CD4-positive, alpha-beta T cell (primary cell): ENCODE measurements around the gene SEMA3D. TPM values are rescaled to one million over a fixed set of nuclear protein-coding genes. Genes with fewer than 3 reads are reported as not detected.

ENCODE experiments used
- ATAC-seq: fragments of 200-7000 bp; cut with Tn5 transposase; one replicate; pipeline ENCODE4 v1.10.0; 2022; ENCODE audit warnings: mild to moderate bottlenecking; ENCODE audit not compliant: poor library complexity
- CTCF ChIA-PET: fragments of 350-600 bp; sonication (Branson Sonifier 250); formaldehyde crosslinking; loops from one replicate; lab custom pipeline; 2021; ENCODE audit warnings: antibody characterized with exemption, inconsistent platforms; lab: Charles Lee
- POLR2A ChIA-PET: fragments of 350-600 bp; sonication (Branson Sonifier 250); formaldehyde crosslinking; loops from one replicate; lab custom pipeline; 2021; ENCODE audit warnings: antibody characterized with exemption, inconsistent platforms; lab: Charles Lee
- DNase-seq, 14 experiments: peaks; one replicate each; pipeline ENCODE4 v3.0.0-alpha.2; 2013 to 2020; ENCODE audit warnings: mixed read lengths in 2 of 14
- H3K27ac ChIP-seq, 2 donors: one replicate each; pipeline versions ENCODE4 v1.5.1 to v1.7.0; 2013; ENCODE audit warnings: low read length in 2 of 2, low read depth in 1 of 2, mild to moderate bottlenecking in 1 of 2
- H3K27me3 ChIP-seq, 2 experiments: 1 replicate in 1 of 2; 2 replicates in 1 of 2; pipeline versions ENCODE4 v1.6.1 to v1.7.0; 2013; ENCODE audit warnings: low read length in 2 of 2, control low read depth in 1 of 2, mild to moderate bottlenecking in 1 of 2, moderate library complexity in 1 of 2; ENCODE audit not compliant: insufficient read depth in 2 of 2, control insufficient read depth in 1 of 2
- H3K36me3 ChIP-seq: one replicate; pipeline ENCODE4 v1.6.1; 2013; ENCODE audit warnings: low read length, control low read depth; ENCODE audit not compliant: insufficient read depth
- H3K4me1 ChIP-seq: one replicate; pipeline ENCODE4 v1.6.1; 2013; ENCODE audit warnings: low read length, control low read depth; ENCODE audit not compliant: insufficient read depth
- H3K4me3 ChIP-seq: one replicate; pipeline ENCODE4 v1.5.1; 2013; ENCODE audit warnings: mild to moderate bottlenecking, low read length, moderate library complexity
- H3K9me3 ChIP-seq, 2 experiments: 1 replicate in 1 of 2; 2 replicates in 1 of 2; pipeline versions ENCODE4 v1.6.1 to v1.7.0; 2013; ENCODE audit warnings: low read length in 2 of 2, mild to moderate bottlenecking in 2 of 2, control low read depth in 1 of 2, moderate library complexity in 1 of 2; ENCODE audit not compliant: control insufficient read depth in 1 of 2, insufficient read depth in 1 of 2
- H3K27ac Mint-ChIP-seq: one replicate; pipeline ENCODE4 v1.8.0; 2020; ENCODE audit warnings: mixed read lengths
- H3K27me3 Mint-ChIP-seq: one replicate; pipeline ENCODE4 v1.8.0; 2021; ENCODE audit warnings: mixed read lengths
- H3K36me3 Mint-ChIP-seq: one replicate; pipeline ENCODE4 v1.8.0; 2021; ENCODE audit warnings: low read depth, mixed read lengths
- H3K4me1 Mint-ChIP-seq: one replicate; pipeline ENCODE4 v1.8.0; 2021; ENCODE audit warnings: low read depth, mixed read lengths
- H3K4me3 Mint-ChIP-seq: one replicate; pipeline ENCODE4 v1.8.0; 2020; ENCODE audit warnings: mild to moderate bottlenecking, mixed read lengths
- H3K9me3 Mint-ChIP-seq: one replicate; pipeline ENCODE4 v1.8.0; 2020; ENCODE audit warnings: mixed read lengths
- CTCF ChIP-seq: fragments of 200-600 bp; IDR thresholded peaks from one replicate; pipeline ENCODE4 v1.8.0; 2022; ENCODE audit warnings: antibody characterized with exemption, mild to moderate bottlenecking
- intact Hi-C, 2 experiments: fragments of 100-400 bp; cut with DNase I in 1 of 2; cut with micrococcal nuclease in 1 of 2; formaldehyde crosslinking; loops; one replicate each; pipeline versions ENCODE4 v1.15.1 to v1.9.0; 2023 to 2025; cut with DNase I, micrococcal nuclease
- total RNA-seq, 174 experiments: library from RNA in 2 of 174; stranded (reverse) in 2 of 174; gene quantifications; one replicate each; pipeline ENCODE4 v1.2.3 and lab custom pipeline; 2021 to 2026

SEMA3D gene
- total RNA-seq, 2 experiments from 2014 or later: not detected

- Mint-ChIP-seq H3K9me3 (no peaks in the 10 kb centered on the region), H3K4me1 (no peaks in the 10 kb centered on the region), H3K27me3 (no peaks in the 10 kb centered on the region), H3K4me3 (no peak overlapping the region), H3K27ac (no peak overlapping the region), H3K36me3 (no peaks in the 10 kb centered on the region)
- ChIA-PET POLR2A (no interaction called here), CTCF (no interaction called here)
- no peak for TF ChIP-seq CTCF
- no peak for DNase-seq
- H3K4me1 ChIP-seq: no peaks in the 10 kb centered on the region
- no peak overlapping the region for H3K27ac ChIP-seq
- no peak for ATAC-seq
- H3K27me3 ChIP-seq: no peaks in the 10 kb centered on the region
- no peaks in the 10 kb centered on the region for H3K9me3 ChIP-seq
- intact Hi-C loops: no loop called here
- no peak overlapping the region for H3K4me3 ChIP-seq
- H3K36me3 ChIP-seq: no peaks in the 10 kb centered on the region
Measured at GRCh38 chr7:85090919-85091564, 95.8 kb downstream of the SEMA3D start.

- no peaks in the 10 kb centered on the region for H3K4me1 ChIP-seq
- intact Hi-C loops: no loop called here
- DNase-seq (no peak), ATAC-seq (no peak)
- no peaks in the 10 kb centered on the region for H3K27me3 ChIP-seq
- Mint-ChIP-seq H3K9me3 (no peaks in the 10 kb centered on the region), H3K27ac (no peak overlapping the region), H3K4me1 (no peaks in the 10 kb centered on the region), H3K27me3 (no peaks in the 10 kb centered on the region), H3K36me3 (no peaks in the 10 kb centered on the region), H3K4me3 (no peak overlapping the region)
- H3K9me3 ChIP-seq: no peaks in the 10 kb centered on the region
- no peak overlapping the region for H3K27ac ChIP-seq
- no peak for TF ChIP-seq CTCF
- H3K4me3 ChIP-seq: no peak overlapping the region
- ChIA-PET POLR2A (no interaction called here), CTCF (no interaction called here)
- no peaks in the 10 kb centered on the region for H3K36me3 ChIP-seq
Measured at GRCh38 chr7:85090143-85090542, 96.7 kb downstream of the SEMA3D start.

GRCh38 chr7:85081846-85082245 is 105.0 kb downstream of the SEMA3D start:
- no peaks in the 10 kb centered on the region for H3K36me3 Mint-ChIP-seq
- Histone ChIP-seq H3K27ac (no peak overlapping the region), H3K4me1 (no peaks in the 10 kb centered on the region), H3K27me3 (no peaks in the 10 kb centered on the region), H3K9me3 (peaks cover 0 to 9% of the 10 kb centered on the region in 2 experiments), H3K36me3 (no peaks in the 10 kb centered on the region), H3K4me3 (no peak overlapping the region)
- no peak for TF ChIP-seq CTCF
- ATAC-seq (no peak), DNase-seq (no peak)
- no peaks in the 10 kb centered on the region for H3K4me1 Mint-ChIP-seq
- H3K9me3 Mint-ChIP-seq: no peaks in the 10 kb centered on the region
- CTCF ChIA-PET: no interaction called here
- no peaks in the 10 kb centered on the region for H3K27me3 Mint-ChIP-seq
- intact Hi-C loops: no loop called here
- POLR2A ChIA-PET: no interaction called here
- H3K27ac Mint-ChIP-seq: no peak overlapping the region
- H3K4me3 Mint-ChIP-seq: no peak overlapping the region
